HG03135 (cell line): Measurements from ENCODE around the gene STMP1.

ENCODE experiments used
- ATAC-seq: cut with Tn5 transposase; IDR thresholded peaks from one replicate; pipeline ENCODE4 v1.9.1; 2021; ENCODE audit warnings: mild to moderate bottlenecking, moderate library complexity; ENCODE audit not compliant: unreplicated experiment

The STMP1 gene

DNA sequence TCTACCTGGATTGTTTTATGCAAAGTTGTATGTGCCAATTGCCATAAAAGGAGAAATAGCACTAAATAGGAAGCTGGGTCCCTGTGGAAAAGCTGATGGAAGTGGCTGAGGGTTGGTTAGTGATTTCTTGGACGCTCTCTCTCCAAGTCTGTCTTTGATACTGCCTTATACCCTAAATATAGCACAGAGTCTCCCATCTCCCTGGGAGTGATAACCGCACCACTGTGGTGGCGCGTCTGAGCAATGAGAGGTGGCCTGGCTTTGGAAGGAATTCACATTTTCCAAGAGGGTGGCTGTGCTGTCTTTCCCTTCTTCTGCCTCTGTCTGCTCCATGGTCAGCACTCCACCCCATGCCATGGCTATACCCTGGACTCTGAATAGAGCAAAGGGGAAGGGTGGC, 31.2 kb downstream of the STMP1 start:
- no peak for ATAC-seq

DNA sequence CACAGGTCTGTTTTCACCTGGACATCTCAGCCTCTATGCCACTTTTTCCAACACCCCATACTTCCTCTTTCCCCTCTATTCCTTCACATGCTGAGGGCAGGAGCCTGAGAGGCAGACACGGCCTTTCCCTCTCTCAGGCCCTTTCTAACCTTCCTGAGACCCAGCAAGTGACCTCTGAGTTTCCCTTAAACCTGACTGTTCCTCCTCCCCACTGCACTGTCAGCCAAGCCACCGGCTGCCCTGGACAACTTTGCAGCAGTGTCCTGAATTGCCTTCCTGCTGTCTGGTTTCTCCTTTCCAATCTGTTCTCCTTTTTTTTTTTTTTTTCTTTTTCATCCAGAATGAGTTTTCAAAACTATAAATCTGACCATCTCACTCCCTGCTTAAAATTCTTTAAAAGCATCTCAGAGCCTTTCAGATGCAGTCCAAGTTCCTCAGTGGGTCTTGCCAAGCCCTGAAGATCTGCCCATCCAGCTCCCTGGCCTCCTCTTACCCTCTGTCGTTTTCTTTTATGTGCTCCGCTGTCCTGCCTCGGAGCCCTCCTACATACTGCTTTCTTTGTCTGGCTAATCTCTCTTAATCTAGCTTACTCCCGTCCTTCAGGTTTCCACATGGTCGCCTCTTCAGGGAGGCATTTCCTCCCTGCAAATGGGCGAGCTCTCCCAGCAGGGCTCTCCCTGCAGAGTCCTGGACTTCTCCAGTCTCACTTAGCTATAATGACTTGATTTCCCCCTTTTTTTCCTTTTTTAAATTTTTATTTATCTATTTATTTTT, 35.1 kb downstream of the STMP1 start:
- no peak for ATAC-seq

DNA sequence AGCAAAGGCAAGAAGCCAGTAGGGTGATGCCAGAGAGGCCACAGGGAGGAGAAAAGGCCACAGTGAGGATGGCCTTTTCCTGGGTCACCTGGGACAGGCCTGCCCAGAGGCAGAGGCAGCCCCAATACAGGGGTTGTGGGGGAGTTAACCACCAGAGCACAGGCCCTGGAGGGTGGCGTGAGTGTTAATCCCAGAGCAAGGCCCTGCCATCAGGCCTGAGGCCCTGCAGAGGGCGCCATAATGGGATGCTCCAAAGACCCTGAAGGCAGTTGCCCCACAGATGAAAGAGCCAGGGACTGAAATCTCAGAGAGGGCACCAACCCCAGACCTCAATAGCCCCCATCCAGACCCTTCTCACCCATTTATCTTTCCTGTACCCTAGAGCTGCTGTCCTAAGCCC, 41.8 kb downstream of the STMP1 start:
- no peak for ATAC-seq

DNA sequence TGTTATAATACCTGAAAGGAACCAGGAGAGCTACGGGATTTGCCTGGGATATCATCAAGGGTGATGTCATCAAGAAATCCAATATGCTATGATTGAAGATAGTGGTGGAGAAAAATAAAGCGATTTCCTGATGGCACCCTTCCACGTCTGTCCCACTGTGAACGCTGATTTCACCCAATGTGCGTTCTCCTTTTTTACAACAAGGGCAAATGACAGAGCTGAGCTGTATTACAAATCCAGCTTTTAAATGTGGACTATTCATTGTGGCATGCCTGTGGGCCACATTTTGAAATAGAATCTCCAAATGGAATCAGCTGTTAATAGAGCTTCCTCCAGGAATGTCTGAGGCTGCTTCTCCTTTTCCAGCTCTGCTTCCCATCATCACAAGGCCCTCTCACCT, 42.4 kb downstream of the STMP1 start:
- no peak for ATAC-seq

DNA sequence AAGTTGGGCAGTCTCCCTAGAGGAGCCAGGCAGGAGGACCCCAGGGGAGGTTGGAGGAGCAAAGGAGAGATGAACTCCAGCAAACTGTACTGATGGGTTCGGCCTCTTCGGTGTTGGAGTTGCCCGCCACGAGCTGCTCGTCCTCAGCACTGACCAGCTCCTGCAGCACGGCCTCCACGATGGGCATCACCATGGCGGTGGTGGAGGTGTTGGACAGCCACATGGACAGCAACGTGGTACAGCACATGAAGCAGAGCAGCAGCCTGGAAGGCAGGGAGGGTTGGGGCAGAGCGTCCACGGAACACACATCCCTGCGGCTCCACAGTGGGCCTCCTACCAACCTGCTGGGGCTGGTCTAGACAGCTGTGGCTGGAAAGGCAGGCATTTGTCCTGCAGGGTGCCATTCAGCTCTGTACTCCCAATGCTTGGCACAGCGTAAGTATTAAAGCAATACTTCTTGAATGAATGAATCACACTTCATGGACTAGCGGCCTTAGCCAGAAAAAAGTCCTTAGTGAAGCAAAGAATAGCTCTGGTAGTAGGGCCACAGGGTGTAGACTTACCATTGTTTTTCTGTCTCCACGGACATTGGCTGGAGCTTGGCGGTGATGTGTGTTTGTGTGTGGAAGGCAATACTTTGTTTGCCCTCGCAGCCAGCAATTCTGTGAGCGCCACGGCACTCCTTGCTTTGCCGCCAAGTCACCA, 43.9 kb downstream of the STMP1 start:
- no peak for ATAC-seq

DNA sequence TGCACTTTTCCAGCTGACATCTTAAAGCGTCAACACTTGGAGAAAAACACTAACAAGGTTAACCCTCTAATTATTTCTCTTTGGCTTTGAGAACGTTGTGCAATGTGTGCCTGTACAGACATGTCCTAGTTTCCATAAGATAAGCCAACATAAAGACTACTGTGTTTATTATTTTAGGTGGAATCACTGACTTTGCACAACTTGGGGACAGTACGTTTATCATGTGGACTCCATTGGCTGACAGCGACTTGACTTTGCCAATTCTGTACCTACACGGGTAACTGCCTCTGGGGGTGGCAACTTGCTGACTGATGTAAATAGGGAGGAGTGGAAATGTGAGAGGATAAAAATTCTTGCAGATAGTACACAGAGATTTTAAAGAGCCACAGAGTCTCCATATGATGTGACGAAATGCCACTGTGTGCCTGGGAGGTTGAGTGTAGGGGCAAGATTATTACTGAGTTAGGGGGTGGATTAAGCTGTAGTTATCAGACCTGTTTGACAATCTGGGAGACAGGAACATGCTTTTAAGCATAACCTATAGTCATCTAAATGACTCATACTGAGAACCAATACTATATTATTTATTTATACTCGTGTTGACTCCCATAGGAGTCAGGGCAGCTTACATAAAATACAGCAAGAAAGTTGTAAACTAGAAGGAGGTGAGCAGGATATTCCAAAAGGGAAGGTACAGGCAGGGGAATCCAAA, 44.7 kb downstream of the STMP1 start:
- ATAC-seq = no peak

DNA sequence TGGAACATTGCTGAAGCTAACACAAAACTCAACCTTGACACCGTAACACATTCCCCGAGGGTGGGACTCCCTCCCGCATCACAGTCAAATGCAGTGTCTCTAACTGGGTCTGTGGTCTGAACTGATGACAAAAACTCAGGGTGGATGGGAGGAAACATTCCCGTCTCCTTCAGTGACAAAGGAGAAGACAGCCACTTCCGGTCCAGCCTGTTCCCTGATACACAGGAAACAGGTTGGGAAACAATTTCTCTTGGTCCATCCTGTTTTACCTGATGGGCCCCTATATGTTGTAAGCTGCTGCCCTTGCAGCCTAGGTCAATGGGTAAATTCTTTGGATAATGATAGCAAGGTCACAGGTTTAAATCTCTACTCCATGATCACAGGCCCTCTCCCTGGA, 45.3 kb downstream of the STMP1 start:
- ATAC-seq = no peak

DNA sequence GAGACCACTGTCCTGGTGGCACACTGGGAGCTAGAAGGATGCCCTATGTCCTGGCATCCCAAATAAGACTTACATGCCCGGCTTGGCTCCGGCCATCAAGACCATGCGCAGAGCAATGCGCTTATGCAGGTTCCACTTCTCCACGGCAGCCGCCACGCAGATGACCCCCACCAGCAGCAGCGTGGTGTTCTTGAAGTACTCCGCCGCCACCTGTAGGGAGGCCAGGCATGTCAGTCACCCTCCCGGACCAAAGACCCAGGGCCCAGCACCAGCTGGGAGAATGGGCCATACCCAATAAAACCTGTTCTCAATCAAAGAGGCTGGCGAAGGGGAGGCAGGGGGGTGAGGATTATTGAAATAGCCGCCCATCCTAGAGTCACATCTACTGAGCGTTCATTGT, 45.7 kb downstream of the STMP1 start:
- no peak for ATAC-seq

DNA sequence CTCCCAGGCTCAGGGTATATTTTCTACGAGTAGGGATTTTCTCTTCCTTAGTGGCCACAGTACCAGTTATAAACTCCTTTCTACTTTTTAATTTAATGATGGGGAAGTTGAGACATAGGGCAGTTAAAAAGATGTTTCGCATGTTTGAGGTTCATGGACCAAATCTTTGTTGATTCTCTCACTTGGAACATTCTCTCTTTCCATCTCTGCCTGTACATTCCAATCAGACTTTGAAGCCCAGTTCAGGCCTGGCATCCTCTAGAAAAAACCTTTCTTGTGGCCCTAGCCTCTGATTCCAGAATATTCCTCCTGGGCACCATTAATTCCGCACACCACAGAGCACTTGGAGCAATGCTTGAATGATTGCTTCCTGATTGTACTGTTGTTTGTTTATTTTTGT, 47.2 kb downstream of the STMP1 start:
- no peak for ATAC-seq

DNA sequence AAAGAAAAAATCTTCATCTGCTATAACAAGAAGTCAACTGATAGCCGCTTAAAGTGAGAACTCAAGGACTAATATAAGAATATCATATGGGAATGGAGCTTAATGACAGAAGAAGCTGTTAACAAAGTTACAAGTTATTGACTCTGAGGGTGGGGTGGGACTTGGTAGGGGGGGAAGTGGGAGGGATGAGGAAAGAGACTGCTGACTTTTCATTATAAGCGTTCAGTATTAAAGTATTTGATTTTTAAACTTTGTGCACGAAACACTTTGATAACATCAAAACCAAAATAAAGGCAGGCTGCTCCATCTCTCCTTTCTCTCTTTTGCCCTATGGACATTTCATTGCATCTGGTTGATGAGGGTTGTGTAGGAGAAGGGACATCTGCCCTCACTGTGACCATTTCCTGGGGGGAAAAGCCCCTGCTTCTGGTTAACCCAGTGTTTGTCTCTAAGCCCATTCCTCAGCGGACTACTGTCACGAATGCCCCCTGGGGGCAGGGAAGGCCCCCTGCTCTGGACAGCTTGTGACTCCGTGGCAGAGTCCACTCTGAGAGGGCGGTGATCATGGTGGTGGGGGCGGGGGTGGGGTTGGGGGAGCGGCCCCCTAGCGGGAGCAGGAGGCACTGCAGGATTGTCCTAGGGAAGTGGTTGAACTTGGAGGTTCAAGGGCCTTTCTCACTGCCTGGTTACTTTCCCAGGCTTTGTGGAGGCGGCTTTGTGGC, 48.3 kb downstream of the STMP1 start:
- ATAC-seq = no peak

DNA sequence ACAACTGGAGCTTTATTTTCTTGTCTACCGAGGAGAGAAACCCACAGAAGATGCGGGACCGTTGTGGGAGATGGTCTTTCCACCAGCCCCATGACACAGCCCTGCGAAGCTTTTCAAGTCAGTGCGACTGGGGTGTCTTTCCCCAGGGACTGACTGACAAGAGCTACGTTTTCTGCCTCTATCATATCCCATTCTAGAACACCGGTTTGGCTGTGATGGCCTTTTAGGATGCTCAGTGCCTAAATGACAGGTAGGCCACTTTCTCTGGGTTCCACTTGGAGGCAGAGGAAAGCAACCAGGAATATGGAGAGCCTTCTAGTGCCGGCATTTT, 48.8 kb downstream of the STMP1 start:
- no peak for ATAC-seq

DNA sequence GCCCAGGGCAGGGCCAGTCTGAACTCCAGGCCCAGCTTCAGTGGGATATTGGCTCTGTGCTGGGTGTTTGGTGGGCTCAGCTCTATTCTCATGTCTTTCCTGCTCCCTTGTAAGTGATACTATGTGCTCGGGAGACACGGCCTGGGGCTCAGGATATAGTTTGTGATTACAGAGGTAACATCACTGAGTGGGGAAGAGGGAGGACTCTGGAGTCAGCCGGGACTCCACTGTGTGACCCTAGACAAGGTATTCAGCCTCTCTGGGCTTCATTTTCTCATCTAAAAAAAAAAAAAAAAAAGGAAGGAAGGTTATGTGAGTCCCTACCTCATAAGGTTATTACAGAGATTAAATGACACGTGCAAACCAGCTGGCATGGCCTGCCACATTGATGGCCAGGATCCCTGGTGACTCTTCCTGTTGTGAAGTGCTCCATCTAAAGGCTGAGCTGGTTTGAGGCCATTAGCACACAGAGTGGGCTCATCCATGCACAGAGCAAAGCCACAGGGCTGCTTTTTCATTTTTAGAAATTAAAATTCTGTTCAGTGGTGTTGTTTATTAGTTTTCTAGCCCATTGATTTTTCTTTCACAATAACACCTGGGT, 50.0 kb downstream of the STMP1 start:
- ATAC-seq = no peak

DNA sequence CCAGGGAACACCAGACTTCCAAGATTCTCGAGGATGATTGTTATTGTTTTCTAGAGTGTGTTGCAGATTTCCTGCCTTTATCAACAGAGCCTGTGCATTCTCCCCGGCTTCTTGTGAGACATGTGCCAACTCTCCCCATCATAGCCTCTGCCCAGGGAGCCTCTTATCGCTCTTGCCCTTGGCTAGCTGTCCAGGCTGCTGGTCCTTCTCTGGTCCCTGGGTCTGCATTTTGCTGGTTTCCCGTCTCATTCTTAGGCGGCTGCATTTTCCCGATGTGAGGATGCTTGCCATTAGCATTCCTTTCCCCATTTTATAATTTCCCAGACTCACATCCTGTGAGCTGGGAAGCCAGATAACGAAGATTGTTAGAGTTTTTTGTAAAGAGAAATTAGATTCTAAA, 50.5 kb downstream of the STMP1 start:
- no peak for ATAC-seq

DNA sequence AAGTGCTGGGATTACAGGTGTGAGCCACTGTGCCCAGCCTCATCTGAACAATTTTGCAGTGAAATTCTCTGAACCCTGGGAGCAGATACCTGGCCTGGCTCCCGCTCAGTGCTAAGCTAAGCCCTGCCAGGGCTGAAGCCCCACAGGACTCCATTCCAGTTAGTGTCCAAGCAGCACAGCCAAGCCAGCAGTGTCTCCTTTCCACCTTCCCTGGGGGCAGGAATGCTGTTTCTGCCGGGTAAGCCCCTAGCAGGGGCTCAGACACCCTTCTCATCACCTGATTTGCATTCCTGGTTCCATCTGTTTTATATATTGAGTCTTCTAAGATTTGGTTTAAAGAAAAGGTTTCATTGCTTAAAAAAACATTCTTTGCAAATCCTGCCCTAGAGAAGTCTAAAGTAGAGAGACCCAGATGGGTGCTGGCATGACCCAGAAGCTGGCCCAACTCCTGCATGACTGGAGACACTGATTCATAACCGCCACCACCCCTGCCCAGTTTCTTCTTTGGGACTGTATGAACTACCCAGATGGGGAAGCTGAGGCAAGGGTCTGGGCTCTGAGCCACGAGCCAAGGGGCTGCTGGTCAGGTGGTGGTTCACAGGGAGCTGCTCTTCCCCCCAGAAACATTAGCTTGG, 51.6 kb downstream of the STMP1 start:
- no peak for ATAC-seq

DNA sequence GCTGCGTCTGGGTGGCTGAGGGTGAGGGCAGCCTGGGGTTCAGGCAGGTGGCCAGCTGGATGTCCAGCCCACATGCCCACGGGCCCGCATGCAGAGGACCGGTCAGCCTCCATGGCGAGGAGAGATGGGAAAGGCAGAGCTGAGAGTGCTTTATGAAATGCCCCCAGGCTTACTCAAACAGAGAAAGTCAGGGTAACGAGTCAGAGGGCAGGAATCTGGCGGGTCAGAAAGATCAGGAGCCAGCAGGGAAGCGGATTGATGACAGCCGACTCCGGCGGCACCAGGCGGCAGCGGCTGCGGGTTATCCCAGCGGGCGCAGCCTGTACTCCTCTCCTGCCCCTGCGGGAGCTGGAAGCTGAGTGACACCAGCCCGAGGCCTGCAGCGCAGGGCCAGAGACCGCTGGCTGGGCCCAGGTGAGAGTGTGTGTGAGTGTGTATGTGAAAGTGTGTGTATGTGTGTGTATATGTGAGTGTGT, 52.3 kb downstream of the STMP1 start:
- no peak for ATAC-seq

DNA sequence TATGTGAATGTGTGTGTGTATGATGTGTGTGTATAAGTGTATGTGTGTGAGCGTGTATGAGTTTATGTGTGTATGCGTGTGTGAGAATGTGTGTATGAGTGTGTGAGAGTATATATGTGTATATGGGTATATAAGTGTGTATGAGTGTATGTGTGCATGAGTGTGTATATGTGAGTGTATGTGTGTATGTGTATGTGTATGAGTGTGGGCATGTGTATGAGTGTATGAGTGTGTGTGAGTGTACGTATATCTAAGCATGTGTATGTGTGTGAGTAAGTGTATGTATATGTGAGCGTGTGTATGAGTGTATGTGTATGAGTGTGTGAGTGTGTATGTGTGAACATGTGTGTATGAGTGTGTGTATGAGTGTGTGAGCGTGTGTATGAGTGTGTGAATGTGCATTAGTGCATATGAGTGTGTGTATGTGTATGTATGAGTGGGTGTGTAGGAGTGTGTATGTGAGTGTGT, 52.8 kb downstream of the STMP1 start:
- no peak for ATAC-seq

DNA sequence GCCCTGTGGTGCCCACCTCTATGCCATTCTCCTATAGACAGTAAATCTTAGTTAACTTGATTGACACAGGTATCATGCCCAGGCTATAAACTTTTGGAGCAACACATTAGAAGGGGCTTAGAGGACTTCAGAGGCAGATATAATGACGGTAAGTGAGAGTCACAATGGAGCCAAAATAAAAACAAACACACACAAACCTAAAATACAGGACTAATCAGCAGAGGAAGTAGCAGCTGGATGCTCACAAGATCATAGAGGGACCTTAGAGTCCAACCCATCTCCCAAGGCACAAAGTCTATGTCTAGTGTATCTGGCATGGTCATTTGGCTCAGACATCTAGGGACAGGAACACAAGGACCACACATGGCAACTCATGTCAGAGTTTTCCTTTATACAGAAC, 53.4 kb downstream of the STMP1 start:
- no peak for ATAC-seq

DNA sequence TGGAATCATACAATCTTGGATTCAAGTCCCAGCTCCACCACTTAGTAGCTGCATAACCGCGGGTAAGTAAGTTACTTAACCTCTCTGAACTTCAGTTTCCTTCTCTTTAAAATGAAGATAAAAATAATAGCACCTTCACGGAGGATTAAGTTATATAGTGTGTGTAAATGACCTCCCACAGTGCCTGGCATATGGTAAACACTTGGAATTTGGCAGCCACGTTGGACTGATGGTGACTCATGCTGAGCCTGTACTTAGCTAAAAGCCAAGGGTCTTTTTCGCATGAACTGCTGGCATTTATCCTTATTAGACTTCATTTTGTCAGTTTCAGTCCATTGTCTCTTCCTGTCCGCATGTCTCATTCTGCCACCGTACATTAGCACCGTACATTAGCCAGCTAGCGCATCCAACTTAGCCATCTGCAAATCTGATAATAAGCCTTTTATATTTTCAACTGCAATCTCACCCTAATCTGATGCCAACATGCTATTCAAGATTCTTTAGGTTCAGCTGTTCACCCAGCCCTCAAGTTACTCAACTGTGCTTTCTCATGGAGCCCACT, 54.4 kb downstream of the STMP1 start:
- no peak for ATAC-seq

DNA sequence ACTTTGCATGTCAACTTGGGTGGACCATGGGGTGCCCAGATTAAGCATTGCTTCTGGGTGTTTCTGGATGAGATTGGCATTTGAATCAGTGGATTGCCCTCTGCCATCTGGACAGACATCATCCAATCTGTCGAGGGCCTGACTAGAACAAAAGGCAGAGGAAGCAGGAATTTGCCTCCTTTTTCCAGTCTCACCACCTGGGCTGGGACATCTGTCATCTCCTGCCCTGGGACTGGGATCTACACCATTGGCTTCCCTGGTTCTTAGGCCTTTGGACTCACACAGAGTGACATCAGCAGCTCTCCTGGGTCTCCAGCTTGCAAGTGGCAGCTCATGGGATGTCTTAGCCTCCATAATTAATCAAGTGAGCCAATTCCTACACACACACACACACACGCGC, 55.4 kb downstream of the STMP1 start:
- ATAC-seq = no peak

DNA sequence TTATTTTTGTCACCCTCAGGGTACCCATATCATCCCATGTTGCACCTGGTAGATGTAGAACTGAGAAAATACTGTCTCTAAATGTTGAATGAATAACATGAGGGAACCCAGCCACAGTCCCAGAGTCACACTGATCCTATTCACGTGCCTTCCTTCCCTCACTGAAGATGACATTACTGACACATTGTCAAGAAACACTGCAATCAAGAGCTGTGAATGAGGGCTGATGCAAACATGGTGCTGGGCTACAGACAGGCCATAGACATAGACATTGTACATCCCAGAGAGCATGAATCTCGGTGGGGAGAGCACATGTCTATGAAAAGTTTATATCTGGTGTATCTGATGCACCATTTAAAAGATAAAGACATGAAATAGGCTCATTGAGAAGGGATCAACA, 55.9 kb downstream of the STMP1 start:
- no peak for ATAC-seq
